CD4-positive, alpha-beta T cell treated with Interleukin-4 for 1 hour (primary cell): ENCODE data around the gene XRN2.

ENCODE experiments used
- DNase-seq, 2 donors: peaks; one replicate each; pipeline ENCODE4 v3.0.0-alpha.2; 2020 to 2022

Gene XRN2

GRCh38 chr20:21303061-21303871, at the start of gene XRN2:
TSS of gene XRN2 (plus strand) at chr20:21303331. CDS start at chr20:21303399, 68 bp downstream.
- peak; percentile 93 for DNase-seq

GRCh38 chr20:21257192-21257591, 45.9 kb upstream of the XRN2 start:
- no peak for DNase-seq

GRCh38 chr20:21258411-21258810, 44.7 kb upstream of the XRN2 start:
- DNase-seq = no peak

- no peak for DNase-seq
Observed at GRCh38 chr20:21259346-21259745, 43.8 kb upstream of the XRN2 start.

GRCh38 chr20:21262812-21263211, 40.3 kb upstream of the XRN2 start:
- no peak for DNase-seq

- DNase-seq = no peak
Observed at GRCh38 chr20:21265261-21266190, 37.6 kb upstream of the XRN2 start.

GRCh38 chr20:21266191-21266536, 37.0 kb upstream of the XRN2 start:
- DNase-seq = no peak

- DNase-seq = no peak
Observed at GRCh38 chr20:21269772-21270171, 33.4 kb upstream of the XRN2 start.

GRCh38 chr20:21270806-21271205, 32.3 kb upstream of the XRN2 start:
- no peak for DNase-seq

- no peak for DNase-seq
Observed at GRCh38 chr20:21272279-21272678, 30.9 kb upstream of the XRN2 start.

GRCh38 chr20:21272679-21273078, 30.5 kb upstream of the XRN2 start:
- DNase-seq = no peak

GRCh38 chr20:21273755-21274386, 29.3 kb upstream of the XRN2 start:
- DNase-seq = no peak

- DNase-seq = no peak
Observed at GRCh38 chr20:21278829-21279228, 24.3 kb upstream of the XRN2 start.

GRCh38 chr20:21279706-21280521, 23.2 kb upstream of the XRN2 start:
- no peak for DNase-seq

GRCh38 chr20:21280522-21281016, 22.6 kb upstream of the XRN2 start:
- no peak for DNase-seq

GRCh38 chr20:21286775-21287174, 16.4 kb upstream of the XRN2 start:
- no peak for DNase-seq

GRCh38 chr20:21288587-21289370, 14.4 kb upstream of the XRN2 start:
- DNase-seq = no peak

- DNase-seq = no peak
Observed at GRCh38 chr20:21289651-21290050, 13.5 kb upstream of the XRN2 start.

- no peak for DNase-seq
Observed at GRCh38 chr20:21291026-21291425, 12.1 kb upstream of the XRN2 start.

- DNase-seq = no peak
Observed at GRCh38 chr20:21294755-21295154, 8.4 kb upstream of the XRN2 start.

GRCh38 chr20:21301940-21302663, 1.0 kb upstream of the XRN2 start:
- no peak for DNase-seq
